Heart right ventricle (tissue), 16 donors: ENCODE measurements around the gene ZBTB25. TPM values are rescaled to one million over a fixed set of nuclear protein-coding genes. Genes with fewer than 3 reads are reported as not detected.

Experiments
- ATAC-seq, 8 donors: fragments of 200-7000 bp; cut with Tn5 transposase; one replicate each; pipeline ENCODE4 v1.9.1; 2020; ENCODE audit warnings: mild to moderate bottlenecking in 8 of 8, moderate library complexity in 8 of 8, moderate number of reproducible peaks in 1 of 8
- DNase-seq, 2 donors: peaks; one replicate each; pipeline ENCODE4 v3.0.0-alpha.2; 2020
- H3K27ac ChIP-seq, 10 donors: fragments of 200-600 bp; sonication (generic) in 2 of 10; one replicate each; pipeline versions ENCODE4 v1.5.0 to v1.8.0; 2020 to 2022; ENCODE audit warnings: mild to moderate bottlenecking in 3 of 10
- H3K27me3 ChIP-seq, 7 donors: fragments of 200-600 bp; one replicate each; pipeline ENCODE4 v1.8.0; 2021 to 2022; ENCODE audit warnings: mild to moderate bottlenecking in 2 of 7
- H3K36me3 ChIP-seq, 9 donors: fragments of 200-600 bp; sonication (generic) in 1 of 9; one replicate each; pipeline versions ENCODE4 v1.5.0 to v1.8.0; 2020 to 2022; ENCODE audit warnings: mild to moderate bottlenecking in 2 of 9
- H3K4me1 ChIP-seq, 9 donors: fragments of 200-600 bp; sonication (generic) in 1 of 9; one replicate each; pipeline versions ENCODE4 v1.5.0 to v1.8.0; 2020 to 2022; ENCODE audit warnings: mild to moderate bottlenecking in 4 of 9
- H3K4me3 ChIP-seq, 10 donors: fragments of 200-600 bp; sonication (generic) in 2 of 10; one replicate each; pipeline versions ENCODE4 v1.5.0 to v1.8.0; 2020 to 2022; ENCODE audit warnings: mild to moderate bottlenecking in 7 of 10, moderate library complexity in 2 of 10
- H3K9me3 ChIP-seq, 11 donors: fragments of 200-600 bp in 10 of 11; sonication (generic) in 2 of 11; one replicate each; pipeline versions ENCODE4 v1.5.0 to v1.8.0; 2013 to 2022; ENCODE audit warnings: mild to moderate bottlenecking in 2 of 11, control low read depth in 1 of 11, moderate library complexity in 1 of 11
- WGBS, 2 donors: extraction: QIAGEN DNeasy Blood & Tissue Kit; methylation state at CpG; one replicate each; pipeline ENCODE4 v1.1.7; 2013; ENCODE audit warnings: inconsistent platforms in 1 of 2; 5-methylcytosine and 5-hydroxymethylcytosine counted together
- intact Hi-C, 10 donors: fragments of 100-400 bp; cut with DNase I; formaldehyde crosslinking; loops; one replicate each; pipeline versions ENCODE4 v1.11.1 to v1.14.2; 2022
- polyA plus RNA-seq, 2 donors: library from polyadenylated mRNA; stranded (reverse); fragments of 200-250 nt; gene quantifications; one replicate each; pipeline ENCODE4 v1.2.3, GENCODE V29; 2013
- total RNA-seq, 10 donors: library from RNA; stranded (reverse); fragmentation: NEBNext Ultra II Directional in 3 of 10; extraction: Animal tissue kit (Norgen Biotek cat#: 25700) in 3 of 10; gene quantifications; one replicate each; pipeline versions ENCODE4 v1.2.1 to v1.2.4, GENCODE V29; 2021 to 2023
- TF ChIP-seq, protein P1 (sequence below), 9 donors: fragments of 200-600 bp; sonication (generic) in 2 of 9; IDR thresholded peaks; one replicate each; pipeline versions ENCODE4 v1.5.0 to v1.8.0; 2021 to 2022; ENCODE audit warnings: antibody characterized with exemption in 9 of 9, mild to moderate bottlenecking in 5 of 9, moderate library complexity in 1 of 9
- donor health status: Arrhythmogenic right ventricular cardiomyopathy.
- donor health status: ischemic (EF 13 %, LVEDD 7.1; RV severe dilation, severe dysfunction).
- donor health status: healthy with polysubstance abuse.
- donor health status: DM: no; HTN: yes; CAD: no.
- donor health status: DM: no; HTN: no; CAD: no.
- donor health status: ischemic (EF 25% LVEDD 6.9; RV normal size, moderate dysfunction).
- donor health status: ischemic (EF 25% LVEDD 5.7; RV mildly dilated, moderate dysfunction).
- donor health status: healthy.
- donor health status: DM: yes; HTN: yes; CAD: no.
- donor health status: Ischemic cardiomyopathy.
- donor health status: ischemic (EF 35%, LVEDD 5.7; RV mildly dilated, moderate dysfunction).
- donor health status: nonischemic (EF 11% LVEDD 7.7; RV severe dilation, severe dysfunction).
- donor health status: DM: yes; HTN: yes; CAD: no.
- donor health status: PGD.
- donor health status: ischemic (EF 29% LVEDD 5.4; RV normal size, mild dysfunction).
- donor health status: nonischemic (EF 23%, LVEDD 6.1; RV moderate dilation, normal function).

ZBTB25 gene
- total and polyA plus RNA-seq, 12 donors, result 3.0 to 24.7 (median 20.3) TPM

DNA sequence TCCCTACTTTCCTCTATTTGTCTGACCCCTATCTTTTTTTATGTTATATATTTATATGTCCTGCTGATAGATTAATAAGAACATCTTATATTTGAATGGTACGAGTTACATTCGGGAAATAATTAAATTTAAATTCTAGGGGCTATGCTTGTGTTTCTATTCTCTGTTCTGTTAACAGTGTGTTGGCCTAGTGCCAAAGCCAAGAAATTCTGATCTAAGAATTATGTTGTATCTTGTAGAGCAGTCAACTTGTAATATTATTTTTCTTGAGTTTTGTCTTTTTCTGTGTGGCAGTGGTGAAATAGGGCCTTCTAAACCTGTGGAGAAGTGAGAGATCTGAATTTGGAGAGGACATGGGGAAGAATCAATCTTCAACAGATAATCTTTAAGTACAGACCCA is 27.9 kb upstream of the ZBTB25 start:
- Histone ChIP-seq H3K27me3 (no peaks in the 10 kb centered on the region), H3K4me3 (no peak overlapping the region), H3K4me1 (peaks cover 0 to 5% (median 0%) of the 10 kb centered on the region in 9 donors), H3K9me3 (no peaks in the 10 kb centered on the region), H3K36me3 (peaks cover 0 to 14% (median 0%) of the 10 kb centered on the region in 9 donors), H3K27ac (no peak overlapping the region)
- intact Hi-C loops, result loop anchor here in 1 of 10 donors (10.0 kb wide), 1 partner anchor 103 kb away; no protein-coding TSS in a partner anchor
- WGBS, 2 donors, result 60 to 62% methylated on average over 2 of the region's 2 CpGs
- DNase-seq (no peak), ATAC-seq (no peak)
- TF ChIP-seq, protein P1, sequence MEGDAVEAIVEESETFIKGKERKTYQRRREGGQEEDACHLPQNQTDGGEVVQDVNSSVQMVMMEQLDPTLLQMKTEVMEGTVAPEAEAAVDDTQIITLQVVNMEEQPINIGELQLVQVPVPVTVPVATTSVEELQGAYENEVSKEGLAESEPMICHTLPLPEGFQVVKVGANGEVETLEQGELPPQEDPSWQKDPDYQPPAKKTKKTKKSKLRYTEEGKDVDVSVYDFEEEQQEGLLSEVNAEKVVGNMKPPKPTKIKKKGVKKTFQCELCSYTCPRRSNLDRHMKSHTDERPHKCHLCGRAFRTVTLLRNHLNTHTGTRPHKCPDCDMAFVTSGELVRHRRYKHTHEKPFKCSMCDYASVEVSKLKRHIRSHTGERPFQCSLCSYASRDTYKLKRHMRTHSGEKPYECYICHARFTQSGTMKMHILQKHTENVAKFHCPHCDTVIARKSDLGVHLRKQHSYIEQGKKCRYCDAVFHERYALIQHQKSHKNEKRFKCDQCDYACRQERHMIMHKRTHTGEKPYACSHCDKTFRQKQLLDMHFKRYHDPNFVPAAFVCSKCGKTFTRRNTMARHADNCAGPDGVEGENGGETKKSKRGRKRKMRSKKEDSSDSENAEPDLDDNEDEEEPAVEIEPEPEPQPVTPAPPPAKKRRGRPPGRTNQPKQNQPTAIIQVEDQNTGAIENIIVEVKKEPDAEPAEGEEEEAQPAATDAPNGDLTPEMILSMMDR (IDR thresholded peaks at IDR 0.05), result no peak

- Histone ChIP-seq H3K4me3 (no peak overlapping the region), H3K9me3 (no peaks in the 10 kb centered on the region), H3K27me3 (no peaks in the 10 kb centered on the region), H3K27ac (no peak overlapping the region), H3K36me3 (peaks cover 0 to 69% (median 0%) of the 10 kb centered on the region in 9 donors), H3K4me1 (peaks cover 0 to 21% (median 4%) of the 10 kb centered on the region in 9 donors)
- WGBS, 2 donors, result 93 to 97% methylated on average over 2 of the region's 2 CpGs
- ATAC-seq, result no peak
- intact Hi-C loops, result no loop called here
- TF ChIP-seq, protein P1 (IDR thresholded peaks at IDR 0.05), result no peak
- no peak for DNase-seq
These were observed 21.7 kb upstream of the ZBTB25 start for GRCh38 chr14:64525354-64525753.

DNA sequence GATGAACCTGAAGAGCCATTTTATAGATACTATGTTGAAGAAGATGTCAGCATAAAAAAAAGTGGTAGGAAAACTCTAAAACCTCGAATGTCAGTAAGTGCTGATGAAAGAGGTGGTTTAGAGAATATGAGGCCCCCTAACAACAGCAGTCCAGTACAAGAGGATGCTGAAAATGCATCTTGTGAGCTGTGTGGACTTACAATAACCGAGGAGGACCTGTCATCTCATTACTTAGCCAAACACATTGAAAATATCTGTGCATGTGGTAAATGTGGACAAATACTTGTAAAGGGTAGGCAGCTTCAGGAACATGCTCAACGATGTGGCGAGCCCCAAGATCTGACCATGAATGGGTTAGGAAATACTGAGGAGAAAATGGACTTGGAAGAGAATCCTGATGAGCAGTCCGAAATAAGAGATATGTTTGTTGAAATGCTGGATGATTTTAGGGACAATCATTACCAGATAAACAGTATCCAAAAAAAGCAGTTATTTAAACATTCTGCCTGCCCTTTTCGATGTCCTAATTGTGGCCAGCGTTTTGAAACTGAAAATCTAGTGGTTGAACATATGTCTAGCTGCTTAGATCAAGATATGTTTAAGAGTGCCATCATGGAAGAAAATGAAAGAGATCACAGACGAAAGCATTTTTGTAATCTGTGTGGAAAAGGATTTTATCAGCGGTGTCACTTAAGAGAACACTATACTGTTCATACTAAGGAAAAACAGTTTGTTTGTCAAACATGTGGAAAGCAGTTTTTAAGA is 19.1 kb upstream of the ZBTB25 start:
- Histone ChIP-seq H3K9me3 (no peaks in the 10 kb centered on the region), H3K36me3 (peaks cover 0 to 61% (median 0%) of the 10 kb centered on the region in 9 donors), H3K27ac (no peak overlapping the region), H3K4me1 (peaks cover 0 to 24% (median 4%) of the 10 kb centered on the region in 9 donors), H3K27me3 (no peaks in the 10 kb centered on the region), H3K4me3 (no peak overlapping the region)
- 88 to 89% methylated on average over 9 of the region's 9 CpGs for WGBS, 2 donors
- intact Hi-C loops, result no loop called here
- DNase-seq (no peak), ATAC-seq (peak in 1 of 8 donors; percentile 28)
- TF ChIP-seq, protein P1 (IDR thresholded peaks at IDR 0.05), result no peak

- peaks cover 0 to 41% (median 15%) of the 10 kb centered on the region in 9 donors for H3K4me1 ChIP-seq
- no peak overlapping the region for H3K27ac ChIP-seq
- TF ChIP-seq, protein P1 (IDR thresholded peaks at IDR 0.05), result no peak
- no peaks in the 10 kb centered on the region for H3K27me3 ChIP-seq
- no peak overlapping the region for H3K4me3 ChIP-seq
- no peaks in the 10 kb centered on the region for H3K9me3 ChIP-seq
- DNase-seq (no peak), ATAC-seq (no peak)
- H3K36me3 ChIP-seq, result peaks cover 0 to 47% (median 0%) of the 10 kb centered on the region in 9 donors
- intact Hi-C loops, result no loop called here
- WGBS, 2 donors, result 96 to 98% methylated on average over 4 of the region's 4 CpGs
These were observed 17.1 kb upstream of the ZBTB25 start for GRCh38 chr14:64520699-64521098.
